ENCODE results near the gene PHACTR1.

The PHACTR1 gene

DNA sequence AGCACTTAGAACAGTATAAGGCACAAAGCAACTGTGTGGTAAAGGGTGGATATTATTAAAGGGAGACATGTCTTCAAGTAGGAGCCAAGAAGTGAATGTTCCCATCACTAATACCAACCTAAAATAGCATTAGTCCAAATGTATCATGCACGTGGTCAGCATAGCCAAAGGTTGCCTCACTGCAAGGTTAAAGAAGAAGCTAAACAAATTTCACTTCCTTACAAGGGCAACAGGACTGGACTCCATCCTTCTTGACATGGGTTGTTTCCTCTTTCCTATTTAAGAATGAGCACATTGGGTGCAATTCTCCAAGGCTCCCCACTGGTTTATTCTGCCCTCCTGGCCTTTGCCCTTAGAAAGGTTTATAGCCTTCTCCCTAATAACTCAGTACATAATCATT is 186.7 kb downstream of the PHACTR1 start:
- Mint-ChIP-seq H3K4me1 (ENCODE audit: low read depth) (no peaks in the 10 kb centered on the region), H3K4me3 (no peak overlapping the region), H3K36me3 (ENCODE audit: low read depth) (no peaks in the 10 kb centered on the region), H3K9me3 (no peaks in the 10 kb centered on the region), H3K27ac (no peak overlapping the region), H3K27me3 (peaks cover 47% of the 10 kb centered on the region)
- DNase-seq, result no peak

DNA sequence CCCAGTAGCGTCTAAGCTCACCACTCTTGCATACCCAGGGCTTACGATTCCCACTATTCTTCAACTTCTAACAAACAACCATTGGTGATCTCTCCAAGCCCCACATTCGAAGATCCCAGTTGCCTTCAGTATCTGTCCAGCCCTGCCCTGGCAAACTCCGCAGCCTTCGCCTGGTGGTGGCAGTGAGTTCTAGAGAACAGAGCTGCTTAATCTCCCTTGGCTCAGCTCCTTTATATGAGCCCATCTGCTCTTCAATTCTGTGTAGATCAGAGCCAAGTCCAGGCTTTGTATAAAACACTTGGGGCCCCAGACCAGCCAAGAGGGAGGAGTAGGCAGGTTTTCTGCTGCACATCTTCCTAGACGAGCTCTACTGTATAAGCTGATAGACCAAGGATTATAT is 193.3 kb downstream of the PHACTR1 start:
- Mint-ChIP-seq H3K4me3 (no peak overlapping the region), H3K27me3 (peaks cover 7% of the 10 kb centered on the region), H3K36me3 (ENCODE audit: low read depth) (no peaks in the 10 kb centered on the region), H3K27ac (no peak overlapping the region), H3K4me1 (ENCODE audit: low read depth) (no peaks in the 10 kb centered on the region), H3K9me3 (no peaks in the 10 kb centered on the region)
- DNase-seq, result no peak

DNA sequence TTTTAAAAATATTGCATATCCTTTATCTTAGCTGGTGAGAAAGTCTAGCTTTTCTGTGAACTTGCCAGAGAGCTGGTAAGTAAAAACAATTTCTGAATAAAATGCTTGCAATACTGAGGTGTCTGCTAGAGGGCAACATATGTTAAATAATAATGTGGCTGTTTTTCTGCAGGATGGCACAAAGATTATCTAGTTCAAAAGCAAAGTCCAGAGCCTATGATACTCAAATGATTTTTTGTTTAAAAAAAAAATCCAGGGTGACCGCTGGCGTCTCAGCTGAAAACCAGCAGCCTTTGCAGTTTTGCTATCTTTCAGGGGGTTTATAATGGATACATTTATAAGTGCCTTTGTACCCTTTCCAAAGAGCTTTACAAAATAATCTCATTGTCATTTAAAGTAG is 194.9 kb downstream of the PHACTR1 start:
- H3K27me3 Mint-ChIP-seq, result peaks cover 3% of the 10 kb centered on the region
- no peak overlapping the region for H3K27ac Mint-ChIP-seq
- H3K9me3 Mint-ChIP-seq, result no peaks in the 10 kb centered on the region
- H3K4me3 Mint-ChIP-seq, result no peak overlapping the region
- no peak for DNase-seq
- no peaks in the 10 kb centered on the region for H3K36me3 Mint-ChIP-seq (ENCODE audit: low read depth)
- no peaks in the 10 kb centered on the region for H3K4me1 Mint-ChIP-seq (ENCODE audit: low read depth)

DNA sequence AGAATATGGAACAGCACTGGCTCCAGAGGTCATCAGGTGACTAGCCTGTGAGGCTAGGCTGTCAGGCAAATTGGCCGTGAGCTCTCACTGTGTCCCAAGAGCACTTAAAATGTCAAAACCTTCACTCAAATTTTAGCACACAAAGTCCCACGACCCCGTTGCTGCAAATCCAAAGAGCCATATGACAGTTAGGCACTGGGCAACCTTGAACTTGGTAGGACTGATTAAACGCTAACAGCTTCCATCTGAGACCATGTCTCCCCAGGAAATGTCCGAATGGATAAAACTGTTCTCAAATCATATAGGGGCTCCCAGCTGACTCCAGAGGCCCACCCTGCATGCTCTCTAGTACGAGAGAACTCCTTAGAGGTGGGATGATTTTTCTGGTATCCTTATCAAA is 196.6 kb downstream of the PHACTR1 start:
- Mint-ChIP-seq H3K4me3 (no peak overlapping the region), H3K4me1 (ENCODE audit: low read depth) (no peaks in the 10 kb centered on the region), H3K27ac (no peak overlapping the region), H3K27me3 (no peaks in the 10 kb centered on the region), H3K9me3 (no peaks in the 10 kb centered on the region), H3K36me3 (ENCODE audit: low read depth) (no peaks in the 10 kb centered on the region)
- no peak for DNase-seq

DNA sequence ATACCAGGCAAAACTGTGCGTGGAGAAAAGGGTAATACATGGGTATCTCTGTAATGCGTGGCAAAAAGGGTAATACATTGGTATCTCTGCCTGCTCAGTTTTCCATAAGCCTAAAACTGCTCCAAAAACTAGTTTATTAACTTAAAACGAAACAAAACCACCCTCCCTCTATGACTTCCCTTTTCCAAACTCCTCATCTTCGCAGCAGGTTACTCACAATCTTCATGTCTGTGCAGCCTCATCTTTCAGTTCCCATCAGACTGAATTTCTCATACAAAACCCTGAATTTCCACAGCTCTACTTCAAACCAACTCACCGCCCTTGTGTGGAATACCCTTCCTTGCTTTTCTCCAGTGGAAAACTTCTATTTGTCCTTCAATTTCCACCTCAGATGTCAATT is 199.4 kb downstream of the PHACTR1 start:
- H3K36me3 Mint-ChIP-seq (ENCODE audit: low read depth), result no peaks in the 10 kb centered on the region
- no peaks in the 10 kb centered on the region for H3K9me3 Mint-ChIP-seq
- H3K27ac Mint-ChIP-seq, result no peak overlapping the region
- H3K4me1 Mint-ChIP-seq (ENCODE audit: low read depth), result no peaks in the 10 kb centered on the region
- H3K27me3 Mint-ChIP-seq, result peaks cover 2% of the 10 kb centered on the region
- H3K4me3 Mint-ChIP-seq, result no peak overlapping the region
- no peak for DNase-seq

DNA sequence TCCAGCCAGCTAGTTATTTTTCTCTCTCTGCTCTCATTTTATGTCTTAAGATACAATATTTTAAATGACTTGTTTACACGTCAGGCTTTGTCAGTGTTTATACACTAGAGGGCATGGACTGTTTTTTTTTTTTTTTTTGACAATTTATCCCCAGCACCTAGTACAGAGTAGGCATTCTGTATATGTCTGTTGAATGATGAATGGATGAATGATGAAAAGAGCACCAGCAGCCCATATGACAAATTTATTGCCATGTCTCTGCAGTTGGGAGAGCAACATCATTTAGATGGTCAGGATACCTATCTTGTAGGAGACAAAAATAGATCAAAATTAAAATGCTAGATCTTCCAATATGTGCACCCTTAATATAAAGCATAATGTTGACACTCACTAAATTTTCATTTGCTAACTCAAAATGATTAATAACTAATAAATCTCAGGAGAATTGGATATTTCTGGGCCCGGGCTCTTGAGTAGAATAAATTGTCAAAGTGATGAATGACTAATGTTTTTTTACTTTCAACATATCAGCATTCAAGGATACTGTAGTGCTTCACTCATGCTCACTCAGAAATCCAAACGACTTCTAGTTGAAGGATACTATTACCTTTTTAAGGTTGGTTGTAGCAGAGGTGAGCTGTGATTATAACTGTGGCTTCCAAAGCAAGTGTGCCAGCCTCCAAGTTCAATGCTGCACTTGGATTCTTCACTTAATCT is 200.0 kb downstream of the PHACTR1 start:
- no peak overlapping the region for H3K27ac Mint-ChIP-seq
- H3K27me3 Mint-ChIP-seq, result peaks cover 2% of the 10 kb centered on the region
- no peaks in the 10 kb centered on the region for H3K4me1 Mint-ChIP-seq (ENCODE audit: low read depth)
- no peak overlapping the region for H3K4me3 Mint-ChIP-seq
- H3K9me3 Mint-ChIP-seq, result no peaks in the 10 kb centered on the region
- DNase-seq, result no peak
- no peaks in the 10 kb centered on the region for H3K36me3 Mint-ChIP-seq (ENCODE audit: low read depth)

DNA sequence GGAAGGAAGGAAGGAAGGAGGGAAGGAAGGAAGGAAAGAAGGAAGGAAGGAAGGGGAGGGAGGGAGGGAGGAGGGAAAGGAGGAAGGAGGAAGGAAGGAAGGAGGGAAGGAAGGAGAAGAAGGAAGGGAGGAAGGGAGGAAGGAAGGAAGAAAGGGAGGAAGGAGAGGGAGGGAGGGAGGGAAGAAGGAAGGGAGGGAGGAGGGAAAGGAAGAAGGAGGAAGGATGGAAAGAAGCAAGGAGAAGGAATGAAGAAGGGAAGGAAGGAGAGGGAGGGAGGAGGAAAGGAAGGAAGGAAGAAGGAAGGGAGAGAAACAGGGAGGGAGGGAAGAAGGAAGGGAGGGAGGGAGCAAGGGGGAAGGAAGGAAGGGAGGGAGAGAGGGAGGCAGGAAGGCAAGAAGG is 204.9 kb downstream of the PHACTR1 start:
- Mint-ChIP-seq H3K27ac (no peak overlapping the region), H3K9me3 (no peaks in the 10 kb centered on the region), H3K36me3 (ENCODE audit: low read depth) (no peaks in the 10 kb centered on the region), H3K27me3 (peaks cover 8% of the 10 kb centered on the region), H3K4me1 (ENCODE audit: low read depth) (no peaks in the 10 kb centered on the region), H3K4me3 (no peak overlapping the region)
- DNase-seq, result no peak

DNA sequence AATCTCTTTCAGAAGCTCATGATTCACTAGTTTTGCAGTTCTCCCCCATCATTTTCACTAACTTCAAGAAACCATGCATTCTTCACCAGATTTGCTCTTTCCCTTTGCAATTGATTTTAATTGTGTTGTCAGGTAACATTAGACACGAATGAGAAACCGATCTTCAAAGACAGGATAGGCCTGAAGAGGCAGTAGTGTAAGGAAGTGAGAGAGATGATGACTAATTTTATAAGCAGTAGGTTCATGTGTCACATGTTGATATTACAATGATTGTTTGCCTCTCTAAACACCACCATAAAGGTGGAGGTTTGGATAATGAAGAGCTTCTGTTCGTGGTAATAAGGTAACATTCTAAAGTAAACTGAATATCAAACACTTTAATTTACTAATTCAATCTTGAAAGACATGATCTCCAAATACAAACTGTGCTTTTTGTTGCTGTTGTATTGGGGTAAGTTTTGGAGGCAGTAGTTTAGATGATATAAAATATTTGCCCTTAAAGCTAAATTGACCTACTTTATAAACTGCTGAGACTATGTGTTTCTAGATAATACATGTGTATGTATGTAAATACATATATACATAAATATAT is 207.2 kb downstream of the PHACTR1 start:
- Mint-ChIP-seq H3K4me1 (ENCODE audit: low read depth) (no peaks in the 10 kb centered on the region), H3K9me3 (no peaks in the 10 kb centered on the region), H3K27ac (no peak overlapping the region), H3K4me3 (no peak overlapping the region), H3K36me3 (ENCODE audit: low read depth) (no peaks in the 10 kb centered on the region), H3K27me3 (peaks cover 22% of the 10 kb centered on the region)
- no peak for DNase-seq

DNA sequence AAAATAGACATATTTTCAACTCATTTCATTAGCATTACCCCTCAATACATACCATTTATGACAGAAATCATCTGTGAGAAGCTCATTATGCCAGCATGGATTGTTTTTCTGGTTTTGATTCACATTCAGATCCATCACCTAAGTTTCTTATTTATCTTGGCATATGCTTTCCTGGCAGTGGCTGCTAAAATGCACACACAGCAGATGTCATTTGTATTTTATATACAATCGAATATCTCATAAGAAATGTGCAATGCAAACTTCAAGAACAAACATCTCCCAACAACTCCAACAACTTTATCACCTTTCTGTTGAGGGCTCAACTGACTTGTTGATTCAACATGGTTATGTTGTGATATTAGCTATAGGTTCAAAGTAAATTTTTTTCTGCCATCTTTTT is 208.3 kb downstream of the PHACTR1 start:
- Mint-ChIP-seq H3K4me1 (ENCODE audit: low read depth) (no peaks in the 10 kb centered on the region), H3K36me3 (ENCODE audit: low read depth) (no peaks in the 10 kb centered on the region), H3K4me3 (no peak overlapping the region), H3K27ac (no peak overlapping the region), H3K9me3 (no peaks in the 10 kb centered on the region), H3K27me3 (peaks cover 30% of the 10 kb centered on the region)
- no peak for DNase-seq

DNA sequence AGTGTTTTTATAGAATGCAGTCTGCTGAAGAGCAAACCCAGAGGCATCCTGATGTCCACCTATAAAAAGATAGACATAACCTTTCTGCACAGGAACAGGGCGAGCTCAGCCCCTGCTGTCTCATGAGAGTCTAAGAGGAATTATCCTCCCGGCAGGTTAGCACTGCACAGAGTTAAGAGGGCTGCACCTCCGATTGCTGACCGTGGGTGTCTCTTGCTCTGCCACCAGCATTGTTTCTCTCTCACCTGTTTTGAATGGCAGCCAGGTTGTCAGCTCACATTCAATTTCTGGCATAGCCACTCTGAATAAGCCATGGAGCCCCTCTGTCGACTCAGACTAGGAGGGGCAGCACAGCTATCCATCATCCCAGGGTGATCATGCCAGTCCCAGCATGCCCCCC is 211.2 kb downstream of the PHACTR1 start:
- Mint-ChIP-seq H3K27me3 (peaks cover 31% of the 10 kb centered on the region), H3K9me3 (no peaks in the 10 kb centered on the region), H3K4me3 (no peak overlapping the region), H3K4me1 (ENCODE audit: low read depth) (no peaks in the 10 kb centered on the region), H3K36me3 (ENCODE audit: low read depth) (no peaks in the 10 kb centered on the region), H3K27ac (no peak overlapping the region)
- no peak for DNase-seq

DNA sequence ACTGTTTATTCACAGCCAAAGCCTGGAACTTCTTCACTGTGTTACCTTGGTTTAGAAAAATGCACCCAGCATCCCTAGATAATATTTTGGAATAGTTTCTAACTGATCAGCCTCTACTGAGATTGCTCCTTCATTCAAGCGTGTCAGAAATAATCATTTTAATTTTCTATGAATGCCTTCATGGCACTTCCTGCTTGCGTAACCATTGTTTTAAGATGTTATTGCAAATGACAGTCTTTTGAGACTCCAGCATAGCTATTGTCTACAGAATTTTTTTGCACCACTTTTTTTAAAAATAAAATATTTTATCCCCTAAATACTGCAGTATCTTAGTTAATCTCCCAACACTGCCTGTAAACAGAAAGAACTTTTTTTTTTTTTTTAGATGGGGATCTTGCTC is 213.1 kb downstream of the PHACTR1 start:
- Mint-ChIP-seq H3K27me3 (peaks cover 31% of the 10 kb centered on the region), H3K4me3 (no peak overlapping the region), H3K9me3 (no peaks in the 10 kb centered on the region), H3K36me3 (ENCODE audit: low read depth) (no peaks in the 10 kb centered on the region), H3K4me1 (ENCODE audit: low read depth) (no peaks in the 10 kb centered on the region), H3K27ac (no peak overlapping the region)
- DNase-seq, result no peak

DNA sequence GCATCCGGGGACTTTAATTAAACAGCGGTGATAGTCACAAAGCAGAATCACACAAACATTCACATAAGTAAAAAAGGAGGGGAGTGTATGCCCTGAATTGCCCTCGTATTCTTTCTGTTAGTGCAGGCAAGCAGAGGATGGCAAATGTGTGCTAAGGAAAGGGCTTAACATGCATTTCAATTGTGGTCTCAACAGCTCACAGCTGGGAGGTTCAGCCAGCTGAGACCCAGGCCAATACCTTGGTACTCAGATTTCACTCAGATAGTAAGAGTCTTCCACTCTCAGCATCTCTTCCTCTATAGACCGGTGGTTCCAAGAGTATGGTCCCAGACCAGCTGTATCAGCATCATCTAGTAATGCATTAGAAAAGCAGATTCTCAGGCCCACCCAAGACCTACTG is 215.1 kb downstream of the PHACTR1 start:
- H3K4me3 Mint-ChIP-seq, result no peak overlapping the region
- H3K36me3 Mint-ChIP-seq (ENCODE audit: low read depth), result no peaks in the 10 kb centered on the region
- H3K4me1 Mint-ChIP-seq (ENCODE audit: low read depth), result no peaks in the 10 kb centered on the region
- no peak for DNase-seq
- H3K9me3 Mint-ChIP-seq, result no peaks in the 10 kb centered on the region
- peaks cover 26% of the 10 kb centered on the region for H3K27me3 Mint-ChIP-seq
- H3K27ac Mint-ChIP-seq, result no peak overlapping the region

DNA sequence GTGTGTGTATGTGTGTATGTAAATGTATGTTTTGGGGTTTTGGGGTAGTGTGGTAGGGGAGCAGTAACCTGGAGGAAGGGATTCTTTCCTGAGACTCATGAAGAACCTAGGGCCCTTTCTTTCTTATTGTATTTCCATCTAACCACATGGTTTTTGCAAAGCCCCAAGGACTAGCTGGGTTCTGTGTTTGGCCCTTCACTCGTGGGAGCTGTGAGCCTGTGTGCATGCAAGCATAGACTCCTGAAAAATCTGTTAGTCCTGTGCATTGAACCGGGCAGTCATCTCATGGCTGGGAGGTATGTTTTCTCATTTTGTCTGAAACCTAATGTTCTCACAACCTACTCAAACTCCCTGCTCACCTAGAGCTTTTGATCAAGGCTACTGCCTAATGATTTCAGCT is 219.1 kb downstream of the PHACTR1 start:
- DNase-seq, result no peak
- Mint-ChIP-seq H3K9me3 (no peaks in the 10 kb centered on the region), H3K27ac (no peak overlapping the region), H3K4me3 (no peak overlapping the region), H3K27me3 (peaks cover 5% of the 10 kb centered on the region), H3K4me1 (ENCODE audit: low read depth) (no peaks in the 10 kb centered on the region), H3K36me3 (ENCODE audit: low read depth) (no peaks in the 10 kb centered on the region)

DNA sequence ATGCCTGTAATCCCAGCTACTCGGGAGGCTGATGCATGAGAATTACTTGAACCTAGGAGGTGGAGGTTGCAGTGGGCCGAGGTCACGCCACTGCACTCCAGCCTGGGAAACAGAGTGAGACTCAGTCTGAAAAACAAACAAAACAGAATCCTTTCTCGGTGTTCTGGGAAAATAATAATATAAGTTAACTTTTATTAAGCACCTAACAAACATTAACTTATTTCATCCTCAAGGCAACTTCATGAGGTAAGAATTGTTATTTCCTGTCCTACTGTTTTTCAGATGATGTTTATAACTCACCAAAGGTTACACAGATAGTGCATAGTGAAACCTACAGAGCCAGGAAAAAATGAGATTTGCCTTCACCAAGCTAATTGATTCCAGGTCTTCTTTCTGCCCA is 221.4 kb downstream of the PHACTR1 start:
- Mint-ChIP-seq H3K27ac (no peak overlapping the region), H3K9me3 (no peaks in the 10 kb centered on the region), H3K27me3 (peaks cover 8% of the 10 kb centered on the region), H3K4me3 (no peak overlapping the region), H3K4me1 (ENCODE audit: low read depth) (peaks cover 4% of the 10 kb centered on the region), H3K36me3 (ENCODE audit: low read depth) (no peaks in the 10 kb centered on the region)
- no peak for DNase-seq

DNA sequence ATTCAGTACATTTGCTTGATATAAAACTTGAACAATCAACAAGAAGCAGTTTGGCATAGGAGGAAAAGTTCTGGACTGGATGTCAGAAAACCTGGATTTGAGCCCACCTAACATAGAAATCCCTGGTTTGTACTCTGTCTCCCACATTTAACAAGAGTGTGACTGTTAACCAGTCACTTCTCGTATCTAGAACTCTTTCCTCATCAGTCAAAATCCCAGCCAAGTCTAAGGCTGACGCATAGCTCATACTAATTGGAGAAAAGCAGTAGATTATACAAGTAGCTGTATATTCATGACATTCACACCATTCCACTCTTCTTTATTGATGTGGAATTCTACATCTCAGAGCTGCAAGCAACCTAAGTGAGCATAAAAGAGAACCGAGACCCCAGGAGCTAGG is 222.7 kb downstream of the PHACTR1 start:
- H3K36me3 Mint-ChIP-seq (ENCODE audit: low read depth), result no peaks in the 10 kb centered on the region
- no peak for DNase-seq
- no peaks in the 10 kb centered on the region for H3K9me3 Mint-ChIP-seq

DNA sequence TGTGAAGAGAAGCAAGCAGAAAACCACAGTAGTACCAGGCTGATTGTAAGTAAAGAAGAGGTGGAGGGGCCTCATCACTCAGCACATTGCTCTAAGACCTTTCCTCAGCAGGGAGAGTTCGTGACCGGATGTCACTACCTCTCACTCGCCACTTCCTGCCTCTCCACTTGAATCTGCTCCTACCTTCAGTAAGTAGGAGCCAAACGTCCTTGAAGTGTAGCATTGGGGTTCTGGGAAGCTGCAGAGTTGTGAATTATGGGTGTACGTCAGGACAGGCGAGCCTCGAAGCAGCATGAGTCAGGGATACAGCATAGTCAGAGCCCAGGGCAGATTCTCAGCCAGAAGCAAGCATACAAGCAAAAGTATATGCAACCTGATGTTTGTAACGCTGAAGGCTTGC is 224.9 kb downstream of the PHACTR1 start:
- no peak for DNase-seq
- H3K27me3 Mint-ChIP-seq, result peaks cover 13% of the 10 kb centered on the region
- no peak overlapping the region for H3K27ac Mint-ChIP-seq
- peaks cover 4% of the 10 kb centered on the region for H3K4me1 Mint-ChIP-seq (ENCODE audit: low read depth)
- H3K9me3 Mint-ChIP-seq, result no peaks in the 10 kb centered on the region
- H3K4me3 Mint-ChIP-seq, result no peak overlapping the region
- no peaks in the 10 kb centered on the region for H3K36me3 Mint-ChIP-seq (ENCODE audit: low read depth)

More for the DNA sequence above, 222.7 kb downstream of the PHACTR1 start:
- Mint-ChIP-seq H3K27me3 (peaks cover 8% of the 10 kb centered on the region), H3K27ac (no peak overlapping the region), H3K4me3 (no peak overlapping the region), H3K4me1 (ENCODE audit: low read depth) (peaks cover 4% of the 10 kb centered on the region)
